Nephron progenitor cell (in vitro differentiated cells): ENCODE measurements around the gene SHISA9.

ENCODE experiments used
- DNase-seq: peaks from one replicate; pipeline ENCODE4 v3.0.0; 2021
- H3K27ac Mint-ChIP-seq: 2 replicates; pipeline ENCODE4 v1.8.0; 2021; ENCODE audit warnings: mild to moderate bottlenecking, moderate library complexity, mixed read lengths
- H3K27me3 Mint-ChIP-seq: 2 replicates; pipeline ENCODE4 v1.8.0; 2021; ENCODE audit warnings: mild to moderate bottlenecking, low read depth, mixed read lengths; ENCODE audit not compliant: poor library complexity
- H3K36me3 Mint-ChIP-seq: 2 replicates; pipeline ENCODE4 v1.8.0; 2021; ENCODE audit warnings: low read depth, mixed read lengths
- H3K4me1 Mint-ChIP-seq: 2 replicates; pipeline ENCODE4 v1.8.0; 2021; ENCODE audit warnings: mixed read lengths
- H3K4me3 Mint-ChIP-seq: 2 replicates; pipeline ENCODE4 v1.8.0; 2021; ENCODE audit warnings: mild to moderate bottlenecking, moderate library complexity, mixed read lengths
- H3K9me3 Mint-ChIP-seq: 2 replicates; pipeline ENCODE4 v1.8.0; 2021; ENCODE audit warnings: mild to moderate bottlenecking, moderate library complexity, mixed read lengths
- CTCF ChIP-seq: fragments of 200-600 bp; sonication (generic); IDR thresholded peaks from 2 replicates; pipeline ENCODE4 v1.5.0; 2021; ENCODE audit warnings: antibody characterized with exemption

SHISA9 gene

GRCh38 chr16:13041646-13042290 lies 140.4 kb downstream of the SHISA9 start:
- Mint-ChIP-seq H3K27me3 (peaks cover 8% of the 10 kb centered on the region), H3K9me3 (peaks cover 4% of the 10 kb centered on the region), H3K4me3 (no peak overlapping the region), H3K36me3 (no peaks in the 10 kb centered on the region), H3K4me1 (no peaks in the 10 kb centered on the region), H3K27ac (no peak overlapping the region)
- no peak for TF ChIP-seq CTCF
- no peak for DNase-seq

- Mint-ChIP-seq H3K4me3 (no peak overlapping the region), H3K9me3 (peaks cover 4% of the 10 kb centered on the region), H3K4me1 (no peaks in the 10 kb centered on the region), H3K27ac (no peak overlapping the region), H3K36me3 (no peaks in the 10 kb centered on the region), H3K27me3 (peaks cover 8% of the 10 kb centered on the region)
- no peak for DNase-seq
- TF ChIP-seq CTCF: no peak
Observed at GRCh38 chr16:13042291-13042685, 140.9 kb downstream of the SHISA9 start.

GRCh38 chr16:13046061-13046821 lies 144.8 kb downstream of the SHISA9 start:
- TF ChIP-seq CTCF: no peak
- H3K4me3 Mint-ChIP-seq: no peak overlapping the region
- H3K27ac Mint-ChIP-seq: no peak overlapping the region
- no peak for DNase-seq
- H3K4me1 Mint-ChIP-seq: no peaks in the 10 kb centered on the region
- no peaks in the 10 kb centered on the region for H3K36me3 Mint-ChIP-seq
- H3K27me3 Mint-ChIP-seq: peaks cover 4% of the 10 kb centered on the region
- H3K9me3 Mint-ChIP-seq: peaks cover 22% of the 10 kb centered on the region

- Mint-ChIP-seq H3K27me3 (no peaks in the 10 kb centered on the region), H3K36me3 (no peaks in the 10 kb centered on the region), H3K4me3 (no peak overlapping the region), H3K4me1 (no peaks in the 10 kb centered on the region), H3K27ac (no peak overlapping the region), H3K9me3 (peaks cover 25% of the 10 kb centered on the region)
- no peak for DNase-seq
- no peak for TF ChIP-seq CTCF
Observed at GRCh38 chr16:13047276-13047675, 145.9 kb downstream of the SHISA9 start.

- Mint-ChIP-seq H3K4me3 (no peak overlapping the region), H3K36me3 (no peaks in the 10 kb centered on the region), H3K4me1 (no peaks in the 10 kb centered on the region), H3K9me3 (peaks cover 25% of the 10 kb centered on the region), H3K27me3 (peaks cover 3% of the 10 kb centered on the region), H3K27ac (no peak overlapping the region)
- TF ChIP-seq CTCF: no peak
- DNase-seq: no peak
Observed at GRCh38 chr16:13049688-13050087, 148.3 kb downstream of the SHISA9 start.

- peaks cover 3% of the 10 kb centered on the region for H3K27me3 Mint-ChIP-seq
- TF ChIP-seq CTCF: no peak
- H3K36me3 Mint-ChIP-seq: no peaks in the 10 kb centered on the region
- no peaks in the 10 kb centered on the region for H3K4me1 Mint-ChIP-seq
- H3K4me3 Mint-ChIP-seq: no peak overlapping the region
- H3K27ac Mint-ChIP-seq: no peak overlapping the region
- DNase-seq: no peak
- peaks cover 25% of the 10 kb centered on the region for H3K9me3 Mint-ChIP-seq
Observed at GRCh38 chr16:13052431-13052830, 151.0 kb downstream of the SHISA9 start.
